H1 (cell line): ENCODE data around the gene NCF2. TPM values are rescaled to one million over a fixed set of nuclear protein-coding genes. Genes with fewer than 3 reads are reported as not detected.

Experiments
- SP4 ChIP-seq: IDR thresholded peaks from 2 replicates; pipeline ENCODE4 v1.6.1; 2012; ENCODE audit warnings: low read length, inconsistent platforms
- polyA plus RNA-seq, 7 experiments: library from polyadenylated mRNA; depleted of rRNA in 3 of 7; stranded (reverse) in 5 of 7; unstranded in 2 of 7; fragments of >200 nt in 5 of 7; fragments of 200-250 nt in 2 of 7; gene quantifications; 1 replicate in 5 of 7; 2 replicates in 1 of 7; 4 replicates in 1 of 7; pipeline versions ENCODE4 v1.2.1 to v1.2.3, GENCODE V29; 2011 to 2013; ENCODE audit warnings: missing spikeins in 2 of 7, mixed read lengths in 2 of 7
- total RNA-seq: library from RNA; stranded (reverse); fragmentation: NEBNext Ultra II Directional; extraction: Animal tissue kit (Norgen Biotek cat#: 25700); gene quantifications from 2 replicates; pipeline ENCODE4 v1.2.1, GENCODE V29; 2021
- TF ChIP-seq, protein P1 (sequence below): fragments of 300-600 bp; sonication (generic); IDR thresholded peaks from 2 replicates; pipeline ENCODE4 v1.7.1; 2012; ENCODE audit warnings: low read length, moderate library complexity, mild to moderate bottlenecking, inconsistent platforms; ENCODE audit not compliant: insufficient replicate concordance

NCF2 gene
- total and polyA plus RNA-seq, 2 of the 8 experiments (the other 6 are each of a cell fraction or from before 2014, with no cell fraction given), result not detected

DNA sequence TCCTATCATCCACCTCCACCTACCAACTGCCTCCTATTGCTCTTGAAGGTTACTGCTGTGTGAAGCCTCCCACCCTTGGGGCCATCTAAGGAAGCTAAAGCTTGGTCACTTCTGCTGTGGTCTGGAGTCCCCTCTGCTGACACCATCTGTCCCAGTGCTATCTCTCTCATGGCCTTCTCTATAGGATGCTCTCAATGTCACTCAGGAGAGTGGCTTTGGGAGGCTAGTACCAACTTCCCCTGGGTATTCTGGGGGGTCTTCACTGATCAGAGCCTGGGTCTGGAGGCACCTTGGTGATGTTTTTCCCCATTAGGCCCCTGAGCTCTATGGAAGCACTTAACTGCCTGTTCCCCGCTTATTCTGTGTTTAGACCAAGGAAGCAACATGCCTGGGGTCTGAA lies 12.3 kb upstream of the NCF2 start (continued):
- TF ChIP-seq, protein P1, sequence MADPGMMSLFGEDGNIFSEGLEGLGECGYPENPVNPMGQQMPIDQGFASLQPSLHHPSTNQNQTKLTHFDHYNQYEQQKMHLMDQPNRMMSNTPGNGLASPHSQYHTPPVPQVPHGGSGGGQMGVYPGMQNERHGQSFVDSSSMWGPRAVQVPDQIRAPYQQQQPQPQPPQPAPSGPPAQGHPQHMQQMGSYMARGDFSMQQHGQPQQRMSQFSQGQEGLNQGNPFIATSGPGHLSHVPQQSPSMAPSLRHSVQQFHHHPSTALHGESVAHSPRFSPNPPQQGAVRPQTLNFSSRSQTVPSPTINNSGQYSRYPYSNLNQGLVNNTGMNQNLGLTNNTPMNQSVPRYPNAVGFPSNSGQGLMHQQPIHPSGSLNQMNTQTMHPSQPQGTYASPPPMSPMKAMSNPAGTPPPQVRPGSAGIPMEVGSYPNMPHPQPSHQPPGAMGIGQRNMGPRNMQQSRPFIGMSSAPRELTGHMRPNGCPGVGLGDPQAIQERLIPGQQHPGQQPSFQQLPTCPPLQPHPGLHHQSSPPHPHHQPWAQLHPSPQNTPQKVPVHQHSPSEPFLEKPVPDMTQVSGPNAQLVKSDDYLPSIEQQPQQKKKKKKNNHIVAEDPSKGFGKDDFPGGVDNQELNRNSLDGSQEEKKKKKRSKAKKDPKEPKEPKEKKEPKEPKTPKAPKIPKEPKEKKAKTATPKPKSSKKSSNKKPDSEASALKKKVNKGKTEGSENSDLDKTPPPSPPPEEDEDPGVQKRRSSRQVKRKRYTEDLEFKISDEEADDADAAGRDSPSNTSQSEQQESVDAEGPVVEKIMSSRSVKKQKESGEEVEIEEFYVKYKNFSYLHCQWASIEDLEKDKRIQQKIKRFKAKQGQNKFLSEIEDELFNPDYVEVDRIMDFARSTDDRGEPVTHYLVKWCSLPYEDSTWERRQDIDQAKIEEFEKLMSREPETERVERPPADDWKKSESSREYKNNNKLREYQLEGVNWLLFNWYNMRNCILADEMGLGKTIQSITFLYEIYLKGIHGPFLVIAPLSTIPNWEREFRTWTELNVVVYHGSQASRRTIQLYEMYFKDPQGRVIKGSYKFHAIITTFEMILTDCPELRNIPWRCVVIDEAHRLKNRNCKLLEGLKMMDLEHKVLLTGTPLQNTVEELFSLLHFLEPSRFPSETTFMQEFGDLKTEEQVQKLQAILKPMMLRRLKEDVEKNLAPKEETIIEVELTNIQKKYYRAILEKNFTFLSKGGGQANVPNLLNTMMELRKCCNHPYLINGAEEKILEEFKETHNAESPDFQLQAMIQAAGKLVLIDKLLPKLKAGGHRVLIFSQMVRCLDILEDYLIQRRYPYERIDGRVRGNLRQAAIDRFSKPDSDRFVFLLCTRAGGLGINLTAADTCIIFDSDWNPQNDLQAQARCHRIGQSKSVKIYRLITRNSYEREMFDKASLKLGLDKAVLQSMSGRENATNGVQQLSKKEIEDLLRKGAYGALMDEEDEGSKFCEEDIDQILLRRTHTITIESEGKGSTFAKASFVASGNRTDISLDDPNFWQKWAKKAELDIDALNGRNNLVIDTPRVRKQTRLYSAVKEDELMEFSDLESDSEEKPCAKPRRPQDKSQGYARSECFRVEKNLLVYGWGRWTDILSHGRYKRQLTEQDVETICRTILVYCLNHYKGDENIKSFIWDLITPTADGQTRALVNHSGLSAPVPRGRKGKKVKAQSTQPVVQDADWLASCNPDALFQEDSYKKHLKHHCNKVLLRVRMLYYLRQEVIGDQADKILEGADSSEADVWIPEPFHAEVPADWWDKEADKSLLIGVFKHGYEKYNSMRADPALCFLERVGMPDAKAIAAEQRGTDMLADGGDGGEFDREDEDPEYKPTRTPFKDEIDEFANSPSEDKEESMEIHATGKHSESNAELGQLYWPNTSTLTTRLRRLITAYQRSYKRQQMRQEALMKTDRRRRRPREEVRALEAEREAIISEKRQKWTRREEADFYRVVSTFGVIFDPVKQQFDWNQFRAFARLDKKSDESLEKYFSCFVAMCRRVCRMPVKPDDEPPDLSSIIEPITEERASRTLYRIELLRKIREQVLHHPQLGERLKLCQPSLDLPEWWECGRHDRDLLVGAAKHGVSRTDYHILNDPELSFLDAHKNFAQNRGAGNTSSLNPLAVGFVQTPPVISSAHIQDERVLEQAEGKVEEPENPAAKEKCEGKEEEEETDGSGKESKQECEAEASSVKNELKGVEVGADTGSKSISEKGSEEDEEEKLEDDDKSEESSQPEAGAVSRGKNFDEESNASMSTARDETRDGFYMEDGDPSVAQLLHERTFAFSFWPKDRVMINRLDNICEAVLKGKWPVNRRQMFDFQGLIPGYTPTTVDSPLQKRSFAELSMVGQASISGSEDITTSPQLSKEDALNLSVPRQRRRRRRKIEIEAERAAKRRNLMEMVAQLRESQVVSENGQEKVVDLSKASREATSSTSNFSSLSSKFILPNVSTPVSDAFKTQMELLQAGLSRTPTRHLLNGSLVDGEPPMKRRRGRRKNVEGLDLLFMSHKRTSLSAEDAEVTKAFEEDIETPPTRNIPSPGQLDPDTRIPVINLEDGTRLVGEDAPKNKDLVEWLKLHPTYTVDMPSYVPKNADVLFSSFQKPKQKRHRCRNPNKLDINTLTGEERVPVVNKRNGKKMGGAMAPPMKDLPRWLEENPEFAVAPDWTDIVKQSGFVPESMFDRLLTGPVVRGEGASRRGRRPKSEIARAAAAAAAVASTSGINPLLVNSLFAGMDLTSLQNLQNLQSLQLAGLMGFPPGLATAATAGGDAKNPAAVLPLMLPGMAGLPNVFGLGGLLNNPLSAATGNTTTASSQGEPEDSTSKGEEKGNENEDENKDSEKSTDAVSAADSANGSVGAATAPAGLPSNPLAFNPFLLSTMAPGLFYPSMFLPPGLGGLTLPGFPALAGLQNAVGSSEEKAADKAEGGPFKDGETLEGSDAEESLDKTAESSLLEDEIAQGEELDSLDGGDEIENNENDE, result no peak
- no peak for TF ChIP-seq SP4
